ENCODE results near the gene MTUS2. TPM values are rescaled to one million over a fixed set of nuclear protein-coding genes. Genes with fewer than 3 reads are reported as not detected.

The MTUS2 gene
- total and polyA plus RNA-seq, 4 donors: under 0.01 to 0.70 (median 0.15) TPM

DNA sequence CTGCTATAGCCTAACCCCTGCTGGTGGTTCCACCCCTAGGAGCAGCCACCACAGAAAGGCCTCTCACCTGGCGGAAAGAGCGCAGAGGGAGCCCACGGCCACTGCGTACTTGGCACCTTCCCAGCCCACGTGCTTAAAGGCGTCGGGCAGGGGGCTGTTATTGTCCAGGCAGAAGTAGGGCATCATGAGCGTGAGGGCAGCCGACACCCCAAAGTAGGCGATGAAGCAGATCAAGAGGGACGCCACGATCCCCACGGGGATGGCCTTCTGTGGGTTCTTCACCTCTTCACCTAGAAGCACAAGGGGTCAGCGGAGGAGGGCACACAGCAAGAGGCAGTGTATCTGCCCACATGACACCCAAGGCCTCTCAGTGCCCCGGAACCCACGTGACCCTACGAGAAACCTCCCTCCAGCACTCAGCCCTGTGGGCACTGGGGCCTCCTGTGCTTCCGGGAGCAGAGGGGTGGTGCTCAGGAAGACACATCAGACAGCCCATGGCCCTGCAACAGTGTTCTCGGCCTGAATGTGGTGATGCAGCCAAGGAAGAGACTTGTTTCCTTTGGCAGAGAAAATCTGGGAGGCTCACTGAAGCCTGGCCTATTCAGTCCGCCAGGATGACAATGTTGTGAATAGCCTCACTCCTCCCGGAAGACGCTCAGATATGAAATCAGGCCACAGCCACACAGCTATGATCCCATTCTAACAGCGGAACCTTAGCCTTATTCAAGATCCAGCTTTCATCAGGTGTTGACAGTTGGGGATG is 703.2 kb downstream of the MTUS2 start:
- Histone ChIP-seq H3K9me3 (ENCODE audit: control insufficient read depth in 4 of 4, low read length in 3 of 4) (no peaks in the 10 kb centered on the region), H3K4me3 (ENCODE audit: low read depth in 1 of 3, low read length in 3 of 3) (no peak overlapping the region), H3K4me1 (ENCODE audit: control insufficient read depth in 4 of 4, insufficient read depth in 4 of 4, low read length in 3 of 4) (no peaks in the 10 kb centered on the region), H3K27me3 (ENCODE audit: control insufficient read depth in 4 of 4, insufficient read depth in 4 of 4, low read length in 3 of 4) (no peaks in the 10 kb centered on the region), H3K9ac (ENCODE audit: low read depth in 1 of 2, low read length in 2 of 2) (no peak overlapping the region), H3K27ac (ENCODE audit: low read depth in 1 of 2, low read length in 2 of 2) (peak overlapping the region; percentile 16 to 19), H3K36me3 (ENCODE audit: control insufficient read depth in 4 of 4, insufficient read depth in 3 of 4, low read depth in 1 of 4, low read length in 3 of 4) (peaks cover 0 to 3% (median under 1%) of the 10 kb centered on the region in 4 donors)
- DNase-seq (ENCODE audit: low spot score): no peak
- TF ChIP-seq, protein P1, sequence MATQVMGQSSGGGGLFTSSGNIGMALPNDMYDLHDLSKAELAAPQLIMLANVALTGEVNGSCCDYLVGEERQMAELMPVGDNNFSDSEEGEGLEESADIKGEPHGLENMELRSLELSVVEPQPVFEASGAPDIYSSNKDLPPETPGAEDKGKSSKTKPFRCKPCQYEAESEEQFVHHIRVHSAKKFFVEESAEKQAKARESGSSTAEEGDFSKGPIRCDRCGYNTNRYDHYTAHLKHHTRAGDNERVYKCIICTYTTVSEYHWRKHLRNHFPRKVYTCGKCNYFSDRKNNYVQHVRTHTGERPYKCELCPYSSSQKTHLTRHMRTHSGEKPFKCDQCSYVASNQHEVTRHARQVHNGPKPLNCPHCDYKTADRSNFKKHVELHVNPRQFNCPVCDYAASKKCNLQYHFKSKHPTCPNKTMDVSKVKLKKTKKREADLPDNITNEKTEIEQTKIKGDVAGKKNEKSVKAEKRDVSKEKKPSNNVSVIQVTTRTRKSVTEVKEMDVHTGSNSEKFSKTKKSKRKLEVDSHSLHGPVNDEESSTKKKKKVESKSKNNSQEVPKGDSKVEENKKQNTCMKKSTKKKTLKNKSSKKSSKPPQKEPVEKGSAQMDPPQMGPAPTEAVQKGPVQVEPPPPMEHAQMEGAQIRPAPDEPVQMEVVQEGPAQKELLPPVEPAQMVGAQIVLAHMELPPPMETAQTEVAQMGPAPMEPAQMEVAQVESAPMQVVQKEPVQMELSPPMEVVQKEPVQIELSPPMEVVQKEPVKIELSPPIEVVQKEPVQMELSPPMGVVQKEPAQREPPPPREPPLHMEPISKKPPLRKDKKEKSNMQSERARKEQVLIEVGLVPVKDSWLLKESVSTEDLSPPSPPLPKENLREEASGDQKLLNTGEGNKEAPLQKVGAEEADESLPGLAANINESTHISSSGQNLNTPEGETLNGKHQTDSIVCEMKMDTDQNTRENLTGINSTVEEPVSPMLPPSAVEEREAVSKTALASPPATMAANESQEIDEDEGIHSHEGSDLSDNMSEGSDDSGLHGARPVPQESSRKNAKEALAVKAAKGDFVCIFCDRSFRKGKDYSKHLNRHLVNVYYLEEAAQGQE (IDR thresholded peaks at IDR 0.05): no peak
- TF ChIP-seq YY1 (IDR thresholded peaks at IDR 0.05) (no peak), HNF4G (IDR thresholded peaks at IDR 0.05) (no peak), FOXA2 (IDR thresholded peaks at IDR 0.05) (no peak), FOXA1 (IDR thresholded peaks at IDR 0.05) (no peak)
- TF ChIP-seq, protein P2, sequence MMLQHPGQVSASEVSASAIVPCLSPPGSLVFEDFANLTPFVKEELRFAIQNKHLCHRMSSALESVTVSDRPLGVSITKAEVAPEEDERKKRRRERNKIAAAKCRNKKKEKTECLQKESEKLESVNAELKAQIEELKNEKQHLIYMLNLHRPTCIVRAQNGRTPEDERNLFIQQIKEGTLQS (IDR thresholded peaks at IDR 0.05): no peak
- WGBS: 94% methylated on average over 23 of the region's 23 CpGs

DNA sequence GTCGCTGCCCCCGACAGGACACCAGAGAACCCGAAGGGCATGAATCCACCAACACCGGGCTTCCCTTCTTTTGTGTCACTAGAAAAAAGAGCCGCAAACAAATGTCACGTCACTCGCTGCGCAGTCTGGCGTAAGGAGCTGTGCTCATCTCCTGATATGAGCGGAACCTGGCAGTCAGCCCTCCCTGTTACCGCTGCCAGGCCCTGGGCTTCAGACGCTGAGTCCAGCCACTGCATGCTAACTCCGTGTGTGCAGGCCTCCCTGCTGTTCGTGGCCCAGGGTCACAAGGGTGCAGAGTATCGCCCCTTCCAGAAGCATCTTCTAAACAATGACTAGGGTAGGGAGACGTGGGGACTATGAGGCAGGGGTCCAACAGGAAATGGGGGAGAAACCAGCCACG is 704.0 kb downstream of the MTUS2 start:
- H3K27ac ChIP-seq (ENCODE audit: low read depth in 1 of 2, low read length in 2 of 2): peak overlapping the region in 1 of 2 donors; percentile 19
- WGBS: 86% methylated on average over 17 of the region's 17 CpGs
- TF ChIP-seq EGR1 (IDR thresholded peaks at IDR 0.05; ENCODE audit: low read depth in 2 of 2): no peak
- peak; percentile 8 for TF ChIP-seq NR2F2 (IDR thresholded peaks at IDR 0.05)
- TF ChIP-seq, protein P1 (IDR thresholded peaks at IDR 0.05): no peak
- H3K27me3 ChIP-seq (ENCODE audit: control insufficient read depth in 4 of 4, insufficient read depth in 4 of 4, low read length in 3 of 4): no peaks in the 10 kb centered on the region
- no peak for DNase-seq (ENCODE audit: low spot score)
- H3K4me1 ChIP-seq (ENCODE audit: control insufficient read depth in 4 of 4, insufficient read depth in 4 of 4, low read length in 3 of 4): no peaks in the 10 kb centered on the region
- H3K4me3 ChIP-seq (ENCODE audit: low read depth in 1 of 3, low read length in 3 of 3): no peak overlapping the region
- no peaks in the 10 kb centered on the region for H3K9me3 ChIP-seq (ENCODE audit: control insufficient read depth in 4 of 4, low read length in 3 of 4)
- H3K36me3 ChIP-seq (ENCODE audit: control insufficient read depth in 4 of 4, insufficient read depth in 3 of 4, low read depth in 1 of 4, low read length in 3 of 4): peaks cover 0 to 3% (median under 1%) of the 10 kb centered on the region in 4 donors
- no peak overlapping the region for H3K9ac ChIP-seq (ENCODE audit: low read depth in 1 of 2, low read length in 2 of 2)

DNA sequence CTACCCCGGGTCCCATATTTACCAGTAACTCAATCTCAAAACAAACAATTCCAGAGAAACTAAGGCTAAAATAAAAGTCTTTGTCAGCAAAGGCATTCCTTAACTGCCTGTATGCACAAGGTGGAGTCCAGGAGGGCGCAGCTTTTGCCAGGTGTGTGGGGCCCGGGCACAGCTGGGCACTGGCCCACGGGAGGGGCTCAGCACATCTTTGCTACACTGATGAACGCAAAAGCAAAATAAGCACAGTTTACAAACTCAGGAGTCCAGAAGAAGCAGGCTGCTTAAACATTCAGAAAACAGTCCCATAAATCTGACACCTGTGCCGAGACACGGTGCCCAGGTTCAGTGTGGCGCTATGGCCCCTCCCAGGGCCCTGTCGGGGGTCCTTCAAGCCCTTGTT is 704.5 kb downstream of the MTUS2 start:
- DNase-seq (ENCODE audit: low spot score): no peak
- TF ChIP-seq RXRA (IDR thresholded peaks at IDR 0.05) (no peak), SP1 (IDR thresholded peaks at IDR 0.05) (no peak), EGR1 (IDR thresholded peaks at IDR 0.05; ENCODE audit: low read depth in 2 of 2) (no peak), JUND (IDR thresholded peaks at IDR 0.05) (no peak)
- peaks cover 0 to 3% (median under 1%) of the 10 kb centered on the region in 4 donors for H3K36me3 ChIP-seq (ENCODE audit: control insufficient read depth in 4 of 4, insufficient read depth in 3 of 4, low read depth in 1 of 4, low read length in 3 of 4)
- no peaks in the 10 kb centered on the region for H3K27me3 ChIP-seq (ENCODE audit: control insufficient read depth in 4 of 4, insufficient read depth in 4 of 4, low read length in 3 of 4)
- H3K4me1 ChIP-seq (ENCODE audit: control insufficient read depth in 4 of 4, insufficient read depth in 4 of 4, low read length in 3 of 4): no peaks in the 10 kb centered on the region
- 91% methylated on average over 9 of the region's 9 CpGs for WGBS
- no peak overlapping the region for H3K9ac ChIP-seq (ENCODE audit: low read depth in 1 of 2, low read length in 2 of 2)
- H3K27ac ChIP-seq (ENCODE audit: low read depth in 1 of 2, low read length in 2 of 2): no peak overlapping the region
- H3K4me3 ChIP-seq (ENCODE audit: low read depth in 1 of 3, low read length in 3 of 3): no peak overlapping the region
- H3K9me3 ChIP-seq (ENCODE audit: control insufficient read depth in 4 of 4, low read length in 3 of 4): no peaks in the 10 kb centered on the region
